ENCODE results near the gene ANAPC5. TPM values are rescaled to one million over a fixed set of nuclear protein-coding genes. Genes with fewer than 3 reads are reported as not detected.
"Not testable (repeated sequence)": the region's sequence is repeated elsewhere in the genome, so short reads cannot be mapped to it uniquely, and the experiment has no call there.

ANAPC5 gene
- 170 and 239 TPM in 2 replicates for total RNA-seq (2014; rRNA removed; shearing (Covaris generic))

- peak; percentile 98 for DNase-seq (ENCODE audit: low read depth)
These were observed at the start of gene ANAPC5 for GRCh38 chr12:121351820-121352681. TSS of gene ANAPC5 (minus strand) at chr12:121352411. CDS start at chr12:121352340, 71 bp downstream.

- DNase-seq (ENCODE audit: low read depth), result peak; percentile 42
These were observed 48.3 kb upstream of the ANAPC5 start for GRCh38 chr12:121400332-121401139.

GRCh38 chr12:121399391-121400331, 47.5 kb upstream of the ANAPC5 start, which contains the start of gene RNF34:
TSS of gene RNF34 (plus strand) at chr12:121400118. CDS start at chr12:121400213, 95 bp downstream.
- DNase-seq (ENCODE audit: low read depth), result peak; percentile 100

GRCh38 chr12:121398355-121398754, 46.1 kb upstream of the ANAPC5 start:
- DNase-seq (ENCODE audit: low read depth), result no peak

GRCh38 chr12:121397521-121397920, 45.3 kb upstream of the ANAPC5 start:
- DNase-seq (ENCODE audit: low read depth), result peak; percentile 11

- no peak for DNase-seq (ENCODE audit: low read depth)
These were observed 40.1 kb upstream of the ANAPC5 start for GRCh38 chr12:121392325-121392716.

- DNase-seq (ENCODE audit: low read depth), result peak; percentile 25
These were observed 39.6 kb upstream of the ANAPC5 start for GRCh38 chr12:121391619-121392324.

- DNase-seq (ENCODE audit: low read depth), result no peak
These were observed 38.6 kb upstream of the ANAPC5 start for GRCh38 chr12:121390856-121391255.

- DNase-seq (ENCODE audit: low read depth), result peak; percentile 80
These were observed 36.3 kb upstream of the ANAPC5 start for GRCh38 chr12:121388421-121388981.

- DNase-seq (ENCODE audit: low read depth), result not testable (repeated sequence)
These were observed 32.7 kb upstream of the ANAPC5 start for GRCh38 chr12:121384891-121385290.

GRCh38 chr12:121383601-121384021, 31.4 kb upstream of the ANAPC5 start:
- no peak for DNase-seq (ENCODE audit: low read depth)

GRCh38 chr12:121379945-121380344, 27.7 kb upstream of the ANAPC5 start:
- DNase-seq (ENCODE audit: low read depth), result no peak

- DNase-seq (ENCODE audit: low read depth), result no peak
These were observed 26.5 kb upstream of the ANAPC5 start for GRCh38 chr12:121378736-121379135.

- no peak for DNase-seq (ENCODE audit: low read depth)
These were observed 24.8 kb upstream of the ANAPC5 start for GRCh38 chr12:121376754-121377697.

GRCh38 chr12:121374945-121375584, 22.9 kb upstream of the ANAPC5 start:
- not testable (repeated sequence) for DNase-seq (ENCODE audit: low read depth)

- DNase-seq (ENCODE audit: low read depth), result not testable (repeated sequence)
These were observed 22.1 kb upstream of the ANAPC5 start for GRCh38 chr12:121374336-121374735.

GRCh38 chr12:121373755-121374154, 21.5 kb upstream of the ANAPC5 start:
- no peak for DNase-seq (ENCODE audit: low read depth)

- no peak for DNase-seq (ENCODE audit: low read depth)
These were observed 19.2 kb upstream of the ANAPC5 start for GRCh38 chr12:121371404-121371803.

- peak; percentile 25 for DNase-seq (ENCODE audit: low read depth)
These were observed 13.8 kb upstream of the ANAPC5 start for GRCh38 chr12:121366063-121366459.

All from Daoy (cell line).